ENCODE results near the gene TNPO1. TPM values are rescaled to one million over a fixed set of nuclear protein-coding genes. Genes with fewer than 3 reads are reported as not detected.

TNPO1 gene
- total RNA-seq, 1 donor from 2014 or later = 172 TPM

- TF ChIP-seq CTCF (conservative IDR thresholded peaks at IDR 0.05) = no peak
- no peaks in the 10 kb centered on the region for H3K9me3 Mint-ChIP-seq
- H3K4me1 Mint-ChIP-seq = no peaks in the 10 kb centered on the region
- no peaks in the 10 kb centered on the region for H3K27me3 Mint-ChIP-seq (ENCODE audit: low read depth)
- H3K4me3 Mint-ChIP-seq = no peak overlapping the region
- DNase-seq (ENCODE audit: low read depth, low spot score) = no peak
- H3K36me3 Mint-ChIP-seq (ENCODE audit: low read depth) = peaks cover 19% of the 10 kb centered on the region
- H3K27ac Mint-ChIP-seq (ENCODE audit: unreplicated experiment) = no peak overlapping the region
These were observed 44.0 kb downstream of the TNPO1 start for GRCh38 chr5:72860499-72860898.

GRCh38 chr5:72871366-72872024, 55.0 kb downstream of the TNPO1 start:
- TF ChIP-seq CTCF (conservative IDR thresholded peaks at IDR 0.05) = no peak
- no peak for DNase-seq (ENCODE audit: low read depth, low spot score)
- no peaks in the 10 kb centered on the region for H3K4me1 Mint-ChIP-seq
- no peak overlapping the region for H3K4me3 Mint-ChIP-seq
- H3K36me3 Mint-ChIP-seq (ENCODE audit: low read depth) = peaks cover 16% of the 10 kb centered on the region
- no peaks in the 10 kb centered on the region for H3K27me3 Mint-ChIP-seq (ENCODE audit: low read depth)
- H3K27ac Mint-ChIP-seq (ENCODE audit: unreplicated experiment) = no peak overlapping the region
- H3K9me3 Mint-ChIP-seq = no peaks in the 10 kb centered on the region

- Mint-ChIP-seq H3K27me3 (ENCODE audit: low read depth) (no peaks in the 10 kb centered on the region), H3K4me3 (no peak overlapping the region), H3K27ac (ENCODE audit: unreplicated experiment) (no peak overlapping the region), H3K9me3 (no peaks in the 10 kb centered on the region), H3K36me3 (ENCODE audit: low read depth) (peaks cover 24% of the 10 kb centered on the region), H3K4me1 (no peaks in the 10 kb centered on the region)
- no peak for DNase-seq (ENCODE audit: low read depth, low spot score)
- TF ChIP-seq CTCF (conservative IDR thresholded peaks at IDR 0.05) = no peak
These were observed 62.4 kb downstream of the TNPO1 start for GRCh38 chr5:72878854-72879253.

- Mint-ChIP-seq H3K4me3 (no peak overlapping the region), H3K27me3 (ENCODE audit: low read depth) (no peaks in the 10 kb centered on the region), H3K9me3 (no peaks in the 10 kb centered on the region), H3K27ac (ENCODE audit: unreplicated experiment) (no peak overlapping the region), H3K36me3 (ENCODE audit: low read depth) (peaks cover 21% of the 10 kb centered on the region), H3K4me1 (no peaks in the 10 kb centered on the region)
- DNase-seq (ENCODE audit: low read depth, low spot score) = no peak
- TF ChIP-seq CTCF (conservative IDR thresholded peaks at IDR 0.05) = no peak
These were observed 66.5 kb downstream of the TNPO1 start for GRCh38 chr5:72882989-72883388.

GRCh38 chr5:72883850-72884249, 67.4 kb downstream of the TNPO1 start:
- DNase-seq (ENCODE audit: low read depth, low spot score) = no peak
- no peak overlapping the region for H3K4me3 Mint-ChIP-seq
- peaks cover 26% of the 10 kb centered on the region for H3K36me3 Mint-ChIP-seq (ENCODE audit: low read depth)
- H3K27ac Mint-ChIP-seq (ENCODE audit: unreplicated experiment) = no peak overlapping the region
- H3K27me3 Mint-ChIP-seq (ENCODE audit: low read depth) = no peaks in the 10 kb centered on the region
- no peaks in the 10 kb centered on the region for H3K9me3 Mint-ChIP-seq
- no peaks in the 10 kb centered on the region for H3K4me1 Mint-ChIP-seq
- no peak for TF ChIP-seq CTCF (conservative IDR thresholded peaks at IDR 0.05)

Data from neural crest cell (in vitro differentiated cells).